Transverse colon (tissue), 4 donors: ENCODE results near the gene TAT. TPM values are rescaled to one million over a fixed set of nuclear protein-coding genes. Genes with fewer than 3 reads are reported as not detected.
A peak's percentile ranks its signal among the peaks of the same experiment; 100 is the strongest.

Experiments used
- DNase-seq: peaks from one replicate; pipeline ENCODE4 v3.0.0-alpha.2; 2019
- H3K27ac ChIP-seq, 4 donors: fragments of 200-600 bp; sonication (generic); 2 replicates each; pipeline ENCODE4 v1.5.1; 2016 to 2018; ENCODE audit warnings: inconsistent platforms in 4 of 4
- H3K27me3 ChIP-seq: fragments of 200-600 bp; sonication (generic); 2 replicates; pipeline ENCODE4 v1.5.1; 2017; ENCODE audit warnings: inconsistent platforms
- H3K36me3 ChIP-seq, 4 donors: fragments of 200-600 bp; sonication (generic); 2 replicates each; pipeline ENCODE4 v1.5.1; 2017 to 2019; ENCODE audit warnings: inconsistent platforms in 4 of 4
- H3K4me1 ChIP-seq, 4 donors: fragments of 200-600 bp; sonication (generic); 2 replicates each; pipeline ENCODE4 v1.5.1; 2017 to 2020; ENCODE audit warnings: inconsistent platforms in 4 of 4
- H3K4me3 ChIP-seq, 4 donors: fragments of 200-600 bp; sonication (generic); 1 replicate in 1 of 4; 2 replicates in 3 of 4; pipeline versions ENCODE4 v1.5.1 to v1.6.1; 2017 to 2019; ENCODE audit warnings: inconsistent platforms in 4 of 4
- H3K9me3 ChIP-seq, 2 donors: fragments of 200-600 bp; sonication (generic); 2 replicates each; pipeline ENCODE4 v1.5.1; 2017 to 2019; ENCODE audit warnings: inconsistent platforms in 2 of 2
- CTCF ChIP-seq, 5 experiments: fragments of 200-600 bp in 3 of 5; fragments of 450-650 bp in 2 of 5; sonication (generic) in 3 of 5; IDR thresholded peaks; 1 replicate in 2 of 5; 2 replicates in 3 of 5; pipeline ENCODE4 v1.5.1; 2016 to 2017; ENCODE audit warnings: antibody characterized with exemption in 5 of 5, inconsistent platforms in 3 of 5, mild to moderate bottlenecking in 2 of 5, moderate library complexity in 1 of 5
- EP300 ChIP-seq: sonication (generic); formaldehyde crosslinking; IDR thresholded peaks from one replicate; pipeline ENCODE4 v1.6.1; 2017; ENCODE audit warnings: antibody characterized with exemption, low read depth
- POLR2A ChIP-seq: fragments of 450-650 bp; IDR thresholded peaks from one replicate; pipeline ENCODE4 v1.6.1; 2016; ENCODE audit warnings: antibody characterized with exemption, mild to moderate bottlenecking, moderate library complexity
- POLR2AphosphoS5 ChIP-seq, 3 donors: sonication (generic); formaldehyde crosslinking; IDR thresholded peaks; one replicate each; pipeline ENCODE4 v1.6.1; 2016; ENCODE audit warnings: antibody characterized with exemption in 3 of 3
- WGBS, 2 donors: methylation state at CpG; one replicate each; pipeline ENCODE4 v1.1.5; 2018; ENCODE audit warnings: low coverage in 1 of 2; 5-methylcytosine and 5-hydroxymethylcytosine counted together
- in situ Hi-C, 4 donors: fragments of 200-750 bp; cut with MboI; loops; one replicate each; pipeline versions ENCODE4 v1.15.0 to v1.15.1; 2017; ENCODE audit warnings: low sequenced_read_pairs in 3 of 4, low pct_ligation_motif_present in 1 of 4, low pct_unique_long_range_greater_than_20kb in 1 of 4
- intact Hi-C: fragments of 100-400 bp; cut with DNase I; formaldehyde crosslinking; loops from one replicate; pipeline ENCODE4 v1.15.1; 2023; ENCODE audit warnings: low total_unique reads
- total RNA-seq, 4 donors: library from RNA; depleted of rRNA; stranded (reverse); fragments of >200 nt; gene quantifications; one replicate each; pipeline ENCODE4 v1.1.0, GENCODE V29; 2016

Gene TAT
- total RNA-seq, 4 donors from 2014 or later, result 0.37 to 3.4 (median 0.79) TPM; not detected in 1

GRCh38 chr16:71537643-71538042 lies 39.2 kb downstream of the TAT start:
- Histone ChIP-seq H3K4me1 (no peaks in the 10 kb centered on the region), H3K36me3 (no peaks in the 10 kb centered on the region), H3K9me3 (no peaks in the 10 kb centered on the region), H3K27me3 (no peaks in the 10 kb centered on the region), H3K27ac (no peak overlapping the region), H3K4me3 (no peak overlapping the region)
- TF ChIP-seq CTCF (IDR thresholded peaks at IDR 0.05) (peak; percentile 30 to 53 (median 48)), POLR2AphosphoS5 (IDR thresholded peaks at IDR 0.05) (no peak)
- 49% methylated on average over 6 of the region's 6 CpGs; no CpG with 5 or more reads in 1 of the 2 donors for WGBS, 2 donors
- intact Hi-C loops (no loop called here), in situ Hi-C loops (no loop called here)
- DNase-seq, result peak; percentile 55

GRCh38 chr16:71536752-71537499 lies 40.0 kb downstream of the TAT start:
- DNase-seq, result no peak
- Histone ChIP-seq H3K4me1 (no peaks in the 10 kb centered on the region), H3K9me3 (no peaks in the 10 kb centered on the region), H3K27me3 (no peaks in the 10 kb centered on the region), H3K36me3 (no peaks in the 10 kb centered on the region), H3K4me3 (no peak overlapping the region), H3K27ac (no peak overlapping the region)
- in situ Hi-C loops, result no loop called here
- intact Hi-C loops, result no loop called here
- WGBS, 2 donors, result 94 to 100% methylated on average over 3 to 28 of the region's 28 CpGs
- TF ChIP-seq CTCF (IDR thresholded peaks at IDR 0.05) (no peak), EP300 (no peak), POLR2AphosphoS5 (IDR thresholded peaks at IDR 0.05) (no peak), POLR2A (no peak)

- TF ChIP-seq POLR2AphosphoS5 (IDR thresholded peaks at IDR 0.05) (no peak), POLR2A (no peak), CTCF (IDR thresholded peaks at IDR 0.05) (no peak), EP300 (no peak)
Measured at GRCh38 chr16:71532366-71532765, 44.5 kb downstream of the TAT start.

GRCh38 chr16:71528863-71529262 lies 48.0 kb downstream of the TAT start:
- H3K27ac ChIP-seq, result no peak overlapping the region
- intact Hi-C loops, result no loop called here
- in situ Hi-C loops, result no loop called here
- no peak for DNase-seq
- H3K4me1 ChIP-seq, result no peaks in the 10 kb centered on the region
- no peaks in the 10 kb centered on the region for H3K36me3 ChIP-seq
- 79% methylated on average over 3 to 4 of the region's 4 CpGs for WGBS, 2 donors
- peaks cover 4% of the 10 kb centered on the region for H3K27me3 ChIP-seq
- no peaks in the 10 kb centered on the region for H3K9me3 ChIP-seq
- no peak for TF ChIP-seq POLR2A
- TF ChIP-seq POLR2AphosphoS5 (IDR thresholded peaks at IDR 0.05), result no peak
- TF ChIP-seq CTCF (IDR thresholded peaks at IDR 0.05), result no peak
- TF ChIP-seq EP300, result no peak
- no peak overlapping the region for H3K4me3 ChIP-seq

More at GRCh38 chr16:71532366-71532765, 44.5 kb downstream of the TAT start:
- Histone ChIP-seq H3K36me3 (no peaks in the 10 kb centered on the region), H3K4me3 (no peak overlapping the region), H3K4me1 (no peaks in the 10 kb centered on the region), H3K9me3 (no peaks in the 10 kb centered on the region), H3K27me3 (peaks cover 3% of the 10 kb centered on the region), H3K27ac (no peak overlapping the region)
- no peak for DNase-seq
- in situ Hi-C loops, result no loop called here
- 63 to 80% methylated on average over 1 to 3 of the region's 3 CpGs for WGBS, 2 donors
- intact Hi-C loops, result no loop called here
